ENCODE measurements around the gene SLC35G4. TPM values are rescaled to one million over a fixed set of nuclear protein-coding genes. Genes with fewer than 3 reads are reported as not detected.

SLC35G4 gene
- polyA plus RNA-seq, 3 donors = not detected

- Mint-ChIP-seq H3K4me3 (no peak overlapping the region), H3K36me3 (no peaks in the 10 kb centered on the region)
- intact Hi-C loops (cut with micrococcal nuclease) = no loop called here
Measured at GRCh38 chr18:11586896-11587295, 22.5 kb upstream of the SLC35G4 start.

GRCh38 chr18:11587432-11587831, 22.0 kb upstream of the SLC35G4 start:
- no CpG with 5 or more reads among the region's 2 CpGs for WGBS (ENCODE audit: insufficient coverage)
- no peak overlapping the region for H3K4me3 ChIP-seq (replicated peaks in 1 of 3; ENCODE audit: low read depth in 2 of 3, low read length in 3 of 3)
- no peaks in the 10 kb centered on the region for H3K36me3 ChIP-seq (replicated peaks in 1 of 2; ENCODE audit: control insufficient read depth in 1 of 2, insufficient read depth in 2 of 2, low read length in 2 of 2)
- H4K20me1 ChIP-seq (ENCODE audit: insufficient read depth, low read length) = no peaks in the 10 kb centered on the region
- Mint-ChIP-seq H3K4me3 (no peak overlapping the region), H3K27me3 (ENCODE audit: low read depth in 3 of 3) (peaks cover 0 to 1% (median 0%) of the 10 kb centered on the region in 3 donors), H3K9me3 (peaks cover 0 to 12% (median 3%) of the 10 kb centered on the region in 7 donors), H3K27ac (peak overlapping the region in 1 of 7 donors; percentile 51), H3K36me3 (no peaks in the 10 kb centered on the region), H3K4me1 (no peaks in the 10 kb centered on the region)
- H2AFZ ChIP-seq (ENCODE audit: insufficient read depth, low read depth, low read length, poor library complexity, severe bottlenecking) = no peak overlapping the region
- TF ChIP-seq CTCF (IDR thresholded peaks at IDR 0.05) = no peak
- H3K27ac ChIP-seq (ENCODE audit: low read depth in 1 of 2, low read length in 2 of 2) = no peak overlapping the region
- no peak for DNase-seq
- no peaks in the 10 kb centered on the region for H3K9me3 ChIP-seq (replicated peaks in 1 of 2; ENCODE audit: control insufficient read depth in 1 of 2, insufficient read depth in 1 of 2, low read length in 2 of 2)
- no peaks in the 10 kb centered on the region for H3K4me1 ChIP-seq (ENCODE audit: control insufficient read depth in 1 of 2, insufficient read depth in 2 of 2, low read length in 2 of 2)
- no peaks in the 10 kb centered on the region for H3K79me2 ChIP-seq (ENCODE audit: insufficient read depth, low read length)
- no peak overlapping the region for H3K4me2 ChIP-seq (replicated peaks; ENCODE audit: extremely low read depth, low read length, poor library complexity, severe bottlenecking)
- H3K9ac ChIP-seq (ENCODE audit: insufficient read depth, low read length, poor library complexity, severe bottlenecking) = no peak overlapping the region
- intact Hi-C loops (cut with micrococcal nuclease) = no loop called here
- no peaks in the 10 kb centered on the region for H3K27me3 ChIP-seq (ENCODE audit: control insufficient read depth in 2 of 2, insufficient read depth in 2 of 2, low read length in 2 of 2)

More at GRCh38 chr18:11586896-11587295, 22.5 kb upstream of the SLC35G4 start:
- H4K20me1 ChIP-seq (ENCODE audit: insufficient read depth, low read length) = no peaks in the 10 kb centered on the region
- H3K9me3 Mint-ChIP-seq = peaks cover 0 to 10% (median 0%) of the 10 kb centered on the region in 7 donors
- H3K27me3 ChIP-seq (ENCODE audit: control insufficient read depth in 2 of 2, insufficient read depth in 2 of 2, low read length in 2 of 2) = no peaks in the 10 kb centered on the region
- H2AFZ ChIP-seq (ENCODE audit: insufficient read depth, low read depth, low read length, poor library complexity, severe bottlenecking) = no peak overlapping the region
- no peak overlapping the region for H3K27ac ChIP-seq (ENCODE audit: low read depth in 1 of 2, low read length in 2 of 2)
- H3K27ac Mint-ChIP-seq = no peak overlapping the region
- H3K9ac ChIP-seq (ENCODE audit: insufficient read depth, low read length, poor library complexity, severe bottlenecking) = no peak overlapping the region
- no peaks in the 10 kb centered on the region for H3K4me1 Mint-ChIP-seq
- H3K9me3 ChIP-seq (replicated peaks in 1 of 2; ENCODE audit: control insufficient read depth in 1 of 2, insufficient read depth in 1 of 2, low read length in 2 of 2) = no peaks in the 10 kb centered on the region
- DNase-seq = no peak
- peaks cover 0 to 1% (median 0%) of the 10 kb centered on the region in 3 donors for H3K27me3 Mint-ChIP-seq (ENCODE audit: low read depth in 3 of 3)
- 100% methylated on average over 1 of the region's 3 CpGs for WGBS (ENCODE audit: insufficient coverage)
- no peak overlapping the region for H3K4me3 ChIP-seq (replicated peaks in 1 of 3; ENCODE audit: low read depth in 2 of 3, low read length in 3 of 3)
- H3K36me3 ChIP-seq (replicated peaks in 1 of 2; ENCODE audit: control insufficient read depth in 1 of 2, insufficient read depth in 2 of 2, low read length in 2 of 2) = no peaks in the 10 kb centered on the region
- no peaks in the 10 kb centered on the region for H3K4me1 ChIP-seq (ENCODE audit: control insufficient read depth in 1 of 2, insufficient read depth in 2 of 2, low read length in 2 of 2)
- TF ChIP-seq CTCF (IDR thresholded peaks at IDR 0.05) = no peak
- H3K4me2 ChIP-seq (replicated peaks; ENCODE audit: extremely low read depth, low read length, poor library complexity, severe bottlenecking) = no peak overlapping the region
- H3K79me2 ChIP-seq (ENCODE audit: insufficient read depth, low read length) = no peaks in the 10 kb centered on the region
